IPS-18a (cell line): ENCODE measurements around the gene DHRS11.

ENCODE experiments used
- H3K27ac ChIP-seq: one replicate; pipeline ENCODE4 v1.5.1; 2013; ENCODE audit warnings: low read length
- H3K27me3 ChIP-seq: one replicate; pipeline ENCODE4 v1.6.1; 2013; ENCODE audit warnings: mild to moderate bottlenecking, low read length; ENCODE audit not compliant: control insufficient read depth, insufficient read depth
- H3K36me3 ChIP-seq: one replicate; pipeline ENCODE4 v1.6.1; 2013; ENCODE audit warnings: low read depth, low read length; ENCODE audit not compliant: control insufficient read depth
- H3K4me1 ChIP-seq: one replicate; pipeline ENCODE4 v1.6.1; 2013; ENCODE audit warnings: low read depth, low read length; ENCODE audit not compliant: control insufficient read depth
- H3K4me3 ChIP-seq: one replicate; pipeline ENCODE4 v1.5.1; 2013; ENCODE audit warnings: low read length
- H3K9ac ChIP-seq: one replicate; pipeline ENCODE4 v1.6.1; 2013; ENCODE audit warnings: mild to moderate bottlenecking, low read length, moderate library complexity
- H3K9me3 ChIP-seq: one replicate; pipeline ENCODE4 v1.6.1; 2013; ENCODE audit warnings: low read depth, low read length; ENCODE audit not compliant: control insufficient read depth

The DHRS11 gene

GRCh38 chr17:36591434-36592315 lies at the start of gene DHRS11:
Gene DHRS11, plus strand, starts transcription at chr17:36591879. Its CDS starts 131 bp downstream, at chr17:36592010.
- peak within 1 kb of the TSS; percentile 53 for H3K9ac ChIP-seq
- H3K27me3 ChIP-seq = no peaks in the 10 kb centered on the region
- H3K9me3 ChIP-seq = no peaks in the 10 kb centered on the region
- peak within 1 kb of the TSS; percentile 66 for H3K4me3 ChIP-seq
- no peaks in the 10 kb centered on the region for H3K4me1 ChIP-seq
- H3K36me3 ChIP-seq = peaks cover 26% of the 10 kb centered on the region
- peak within 1 kb of the TSS; percentile 56 for H3K27ac ChIP-seq

- Histone ChIP-seq H3K9ac (no peak overlapping the region), H3K4me3 (no peak overlapping the region), H3K27me3 (no peaks in the 10 kb centered on the region), H3K27ac (no peak overlapping the region), H3K9me3 (no peaks in the 10 kb centered on the region), H3K4me1 (peaks cover 7% of the 10 kb centered on the region), H3K36me3 (peaks cover 8% of the 10 kb centered on the region)
Observed at GRCh38 chr17:36542755-36543154, 48.9 kb upstream of the DHRS11 start.

- H3K4me1 ChIP-seq = peaks cover 7% of the 10 kb centered on the region
- H3K9me3 ChIP-seq = no peaks in the 10 kb centered on the region
- H3K27me3 ChIP-seq = no peaks in the 10 kb centered on the region
- H3K9ac ChIP-seq = peak overlapping the region; percentile 96
- H3K36me3 ChIP-seq = no peaks in the 10 kb centered on the region
- H3K4me3 ChIP-seq = peak overlapping the region; percentile 79
- H3K27ac ChIP-seq = peak overlapping the region; percentile 88
Observed at GRCh38 chr17:36544044-36544306, 47.7 kb upstream of the DHRS11 start.

- peak within 1 kb of the TSS; percentile 96 for H3K9ac ChIP-seq
- no peaks in the 10 kb centered on the region for H3K27me3 ChIP-seq
Observed at GRCh38 chr17:36544307-36545076, 47.2 kb upstream of the DHRS11 start, which contains the start of gene GGNBP2. Gene GGNBP2, plus strand, starts transcription at chr17:36544919. Its CDS starts 806 bp downstream, at chr17:36545725.

GRCh38 chr17:36545077-36545464 lies 46.6 kb upstream of the DHRS11 start:
- H3K9me3 ChIP-seq = no peaks in the 10 kb centered on the region
- H3K4me3 ChIP-seq = peak overlapping the region; percentile 79
- no peaks in the 10 kb centered on the region for H3K27me3 ChIP-seq
- no peaks in the 10 kb centered on the region for H3K36me3 ChIP-seq
- peak overlapping the region; percentile 62 for H3K27ac ChIP-seq
- H3K4me1 ChIP-seq = peaks cover 7% of the 10 kb centered on the region
- H3K9ac ChIP-seq = peak overlapping the region; percentile 96

More at GRCh38 chr17:36544307-36545076, 47.2 kb upstream of the DHRS11 start, which contains the start of gene GGNBP2:
- H3K9me3 ChIP-seq = no peaks in the 10 kb centered on the region
- H3K36me3 ChIP-seq = no peaks in the 10 kb centered on the region
- H3K4me3 ChIP-seq = peak within 1 kb of the TSS; percentile 79
- H3K27ac ChIP-seq = peak within 1 kb of the TSS; percentile 88
- peaks cover 7% of the 10 kb centered on the region for H3K4me1 ChIP-seq

- Histone ChIP-seq H3K36me3 (no peaks in the 10 kb centered on the region), H3K27me3 (no peaks in the 10 kb centered on the region), H3K9ac (peak overlapping the region; percentile 85), H3K4me1 (peaks cover 7% of the 10 kb centered on the region), H3K4me3 (peak overlapping the region; percentile 79), H3K27ac (peak overlapping the region; percentile 21), H3K9me3 (no peaks in the 10 kb centered on the region)
Observed at GRCh38 chr17:36545465-36546417, 45.9 kb upstream of the DHRS11 start.

- Histone ChIP-seq H3K27ac (peak overlapping the region; percentile 21), H3K36me3 (no peaks in the 10 kb centered on the region), H3K4me1 (peaks cover 7% of the 10 kb centered on the region), H3K4me3 (peak overlapping the region; percentile 79), H3K9me3 (no peaks in the 10 kb centered on the region), H3K27me3 (no peaks in the 10 kb centered on the region), H3K9ac (peak overlapping the region; percentile 85)
Observed at GRCh38 chr17:36546418-36547093, 45.1 kb upstream of the DHRS11 start.

- no peak overlapping the region for H3K9ac ChIP-seq
- no peak overlapping the region for H3K27ac ChIP-seq
- no peak overlapping the region for H3K4me3 ChIP-seq
- no peaks in the 10 kb centered on the region for H3K9me3 ChIP-seq
- no peaks in the 10 kb centered on the region for H3K27me3 ChIP-seq
- H3K36me3 ChIP-seq = no peaks in the 10 kb centered on the region
- peaks cover 7% of the 10 kb centered on the region for H3K4me1 ChIP-seq
Observed at GRCh38 chr17:36547776-36548175, 43.9 kb upstream of the DHRS11 start.

- H3K36me3 ChIP-seq = peaks cover 3% of the 10 kb centered on the region
- H3K9me3 ChIP-seq = no peaks in the 10 kb centered on the region
- no peak overlapping the region for H3K9ac ChIP-seq
- no peak overlapping the region for H3K4me3 ChIP-seq
- H3K4me1 ChIP-seq = peaks cover 7% of the 10 kb centered on the region
- no peaks in the 10 kb centered on the region for H3K27me3 ChIP-seq
- no peak overlapping the region for H3K27ac ChIP-seq
Observed at GRCh38 chr17:36550491-36551417, 40.9 kb upstream of the DHRS11 start.

GRCh38 chr17:36553459-36553858 lies 38.2 kb upstream of the DHRS11 start:
- H3K27me3 ChIP-seq = no peaks in the 10 kb centered on the region
- H3K9me3 ChIP-seq = no peaks in the 10 kb centered on the region
- no peaks in the 10 kb centered on the region for H3K4me1 ChIP-seq
- no peak overlapping the region for H3K9ac ChIP-seq
- peaks cover 18% of the 10 kb centered on the region for H3K36me3 ChIP-seq
- no peak overlapping the region for H3K4me3 ChIP-seq
- H3K27ac ChIP-seq = no peak overlapping the region
